ENCODE measurements around the gene SGCG.

- TF ChIP-seq GATA2 (IDR thresholded peaks at IDR 0.05; ENCODE audit: low read depth, low read length) (no peak), GATA3 (IDR thresholded peaks at IDR 0.05; ENCODE audit: low read depth, low read length) (no peak)
These were observed 19.9 kb upstream of the SGCG start for GRCh38 chr13:23160638-23161480.

All from SH-SY5Y (cell line).